GM12875 (cell line): ENCODE results near the gene ZNF487.

Source experiments
- H3K4me3 ChIP-seq: one replicate; pipeline ENCODE4 v1.5.1; 2011; ENCODE audit warnings: low read depth, low read length, control low read depth
- CTCF ChIP-seq: IDR thresholded peaks from 2 replicates; pipeline ENCODE4 v1.5.1; 2011; ENCODE audit warnings: low read depth, mild to moderate bottlenecking, control low read depth, inconsistent platforms, low read length, moderate library complexity, borderline replicate concordance; ENCODE audit not compliant: insufficient read depth

The ZNF487 gene

DNA sequence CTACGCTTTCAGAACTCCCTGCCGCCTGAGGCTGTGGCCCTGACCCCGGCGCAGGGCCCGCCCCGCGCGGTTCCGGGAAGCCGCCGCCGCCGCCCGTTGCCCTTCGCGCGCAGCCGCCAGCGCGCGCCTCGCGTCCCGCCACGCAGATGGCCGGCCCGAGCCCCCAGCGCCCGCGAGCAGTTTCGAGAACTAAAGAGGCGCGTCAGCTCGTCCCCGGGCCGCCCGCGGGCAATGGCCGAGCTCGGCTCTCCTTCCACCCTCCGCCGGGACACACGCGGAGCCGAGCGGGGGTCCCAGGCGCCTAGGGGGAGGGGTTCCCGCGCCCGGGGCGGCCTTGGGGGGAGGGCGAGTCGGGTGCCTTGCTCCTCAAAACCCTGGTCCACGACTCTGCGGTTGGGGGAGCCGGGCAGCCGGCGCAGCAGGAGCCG is 29.7 kb upstream of the ZNF487 start:
- no peak for TF ChIP-seq CTCF
- peak overlapping the region; percentile 95 for H3K4me3 ChIP-seq

GRCh38 chr10:43407576-43408330 is 29.2 kb upstream of the ZNF487 start:
- peak overlapping the region; percentile 95 for H3K4me3 ChIP-seq
- TF ChIP-seq CTCF, result peak; percentile 47; the same call in 1 of the 2 replicates

GRCh38 chr10:43408331-43408709 is 28.6 kb upstream of the ZNF487 start:
- TF ChIP-seq CTCF, result no peak
- peak overlapping the region; percentile 95 for H3K4me3 ChIP-seq

- no peak for TF ChIP-seq CTCF
- peak within 1 kb of the TSS; percentile 95 for H3K4me3 ChIP-seq
Observed at GRCh38 chr10:43408710-43409384, 28.1 kb upstream of the ZNF487 start, which contains the start of gene HNRNPF. HNRNPF (minus strand) TSS chr10:43409186; CDS start chr10:43387884, 21,302 bp downstream.

DNA sequence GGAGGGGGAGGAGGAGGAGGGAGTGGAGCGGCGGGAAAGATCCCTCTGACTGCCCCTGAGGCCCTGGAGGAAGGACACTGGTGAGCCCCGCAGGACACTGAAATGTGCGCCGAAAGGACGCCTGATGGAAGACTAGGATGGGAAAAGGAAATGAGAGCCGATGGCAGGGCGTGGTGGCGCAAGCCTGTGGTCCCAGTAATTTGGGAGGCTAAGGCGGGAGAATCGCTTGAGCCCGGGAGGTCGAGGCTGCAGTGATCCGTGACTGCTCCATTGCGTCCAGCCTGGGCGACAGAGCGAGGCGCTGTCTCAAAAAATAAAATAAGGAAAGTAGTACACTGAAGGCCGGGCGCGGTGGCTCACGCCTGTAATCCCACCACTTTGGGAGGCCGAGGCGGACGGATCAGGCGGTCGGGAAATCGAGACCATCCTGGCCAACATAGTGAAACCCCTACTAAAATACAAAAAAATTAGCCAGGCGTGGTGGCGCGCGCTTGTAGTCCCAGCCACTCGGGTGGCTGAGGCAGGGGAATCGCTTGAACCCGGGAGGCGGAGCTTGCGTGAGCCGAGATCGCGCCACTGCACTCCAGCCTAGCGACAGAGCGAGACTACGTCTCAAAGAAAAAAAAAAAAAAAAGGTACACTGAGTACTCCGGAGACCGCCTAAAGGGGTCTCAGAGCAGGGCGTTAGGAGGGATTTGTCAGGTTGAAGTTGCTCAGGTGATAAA is 27.4 kb upstream of the ZNF487 start:
- no peak for TF ChIP-seq CTCF
- H3K4me3 ChIP-seq, result peak overlapping the region; percentile 65

DNA sequence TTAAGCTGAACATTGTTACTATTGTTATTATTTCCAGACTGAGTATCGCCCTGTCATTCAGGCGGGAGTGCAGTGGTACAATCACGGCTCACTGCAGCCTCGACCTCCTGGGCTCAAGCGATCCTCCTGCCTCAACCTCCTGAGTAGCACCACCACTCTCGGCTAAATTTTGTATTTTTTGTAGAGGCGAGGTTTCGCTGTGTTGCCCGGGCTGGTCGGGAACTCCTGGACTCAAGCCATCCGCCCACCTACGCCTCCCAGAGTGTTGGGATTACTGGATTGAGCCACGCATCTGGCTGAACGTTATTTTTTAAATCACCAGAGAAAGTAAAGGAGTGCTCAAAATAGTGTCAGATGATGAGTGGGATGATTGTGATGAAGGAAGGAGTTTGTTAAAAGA is 26.6 kb upstream of the ZNF487 start:
- no peak for TF ChIP-seq CTCF
- H3K4me3 ChIP-seq, result peak overlapping the region; percentile 65
